Lung (tissue), 12 donors: ENCODE results near the gene PTPA. TPM values are rescaled to one million over a fixed set of nuclear protein-coding genes. Genes with fewer than 3 reads are reported as not detected.

Experiments
- ATAC-seq: fragments of 200-7000 bp; cut with Tn5 transposase; one replicate; pipeline ENCODE4 v1.9.1; 2020; ENCODE audit warnings: moderate number of reproducible peaks; ENCODE audit not compliant: insufficient read depth, low FRiP score
- DNase-seq, 3 donors: peaks; one replicate each; pipeline ENCODE4 v3.0.0-alpha.2; 2013 to 2017
- H3K27ac ChIP-seq, 2 donors: one replicate each; pipeline ENCODE4 v1.5.1; 2013; ENCODE audit warnings: mild to moderate bottlenecking in 2 of 2, moderate library complexity in 2 of 2, control low read depth in 1 of 2, inconsistent platforms in 1 of 2, low read depth in 1 of 2, low read length in 1 of 2
- H3K27me3 ChIP-seq, 3 donors: one replicate each; pipeline ENCODE4 v1.5.1; 2013; ENCODE audit warnings: low read length in 2 of 3; ENCODE audit not compliant: control insufficient read depth in 3 of 3, insufficient read depth in 3 of 3
- H3K36me3 ChIP-seq, 4 donors: one replicate each; pipeline ENCODE4 v1.5.1; 2013; ENCODE audit warnings: low read length in 4 of 4, mild to moderate bottlenecking in 1 of 4, moderate library complexity in 1 of 4; ENCODE audit not compliant: control insufficient read depth in 4 of 4, insufficient read depth in 4 of 4
- H3K4me1 ChIP-seq, 5 donors: one replicate each; pipeline ENCODE4 v1.5.1; 2013; ENCODE audit warnings: low read length in 5 of 5, mild to moderate bottlenecking in 2 of 5, moderate library complexity in 1 of 5; ENCODE audit not compliant: control insufficient read depth in 5 of 5, insufficient read depth in 5 of 5
- H3K4me3 ChIP-seq: one replicate; pipeline ENCODE4 v1.5.1; 2013; ENCODE audit warnings: mild to moderate bottlenecking, control low read depth, moderate library complexity
- H3K9ac ChIP-seq, 2 donors: one replicate each; pipeline ENCODE4 v1.5.1; 2013; ENCODE audit warnings: low read length in 2 of 2, control low read depth in 1 of 2; ENCODE audit not compliant: insufficient read depth in 1 of 2
- H3K9me3 ChIP-seq, 4 donors: one replicate each; pipeline ENCODE4 v1.5.1; 2013; ENCODE audit warnings: low read length in 3 of 4, mild to moderate bottlenecking in 1 of 4, moderate library complexity in 1 of 4; ENCODE audit not compliant: control insufficient read depth in 4 of 4, insufficient read depth in 3 of 4
- CTCF ChIP-seq: IDR thresholded peaks from 2 replicates; pipeline ENCODE4 v1.5.1; 2012; ENCODE audit warnings: mild to moderate bottlenecking; ENCODE audit errors: control extremely low read depth, extremely low read depth
- WGBS, 2 donors: extraction: QIAGEN DNeasy Blood & Tissue Kit; methylation state at CpG; one replicate each; pipeline ENCODE4 v1.1.7; 2013; 5-methylcytosine and 5-hydroxymethylcytosine counted together
- polyA plus RNA-seq, 2 donors: library from polyadenylated mRNA; stranded (reverse); fragments of 200-250 nt; gene quantifications; one replicate each; pipeline ENCODE4 v1.2.1, GENCODE V29; 2013
- total RNA-seq, 2 donors: library from RNA; depleted of rRNA in 1 of 2; stranded (reverse); fragments of >200 nt in 1 of 2; gene quantifications; one replicate each; pipeline ENCODE4 v1.2.1, GENCODE V29; 2014 to 2021
- donor health status: control.
- donor health status: control.
- donor health status: Bipolar disorder and iron deficiency.
- donor health status: healthy.
- donor health status: DM: yes; HTN: yes; CAD: no.

The PTPA gene
- total and polyA plus RNA-seq, 4 donors = 62.5 to 145 (median 116) TPM

GRCh38 chr9:129177443-129177790, 66.2 kb downstream of the PTPA start:
- peaks cover 0 to 3% (median 0%) of the 10 kb centered on the region in 4 donors for H3K36me3 ChIP-seq
- no peak overlapping the region for H3K9ac ChIP-seq
- H3K4me1 ChIP-seq = peaks cover 4 to 31% (median 5%) of the 10 kb centered on the region in 5 donors
- no peak for ATAC-seq
- no peak for TF ChIP-seq CTCF
- H3K27me3 ChIP-seq = no peaks in the 10 kb centered on the region
- 0% methylated on average over 23 to 56 of the region's 56 CpGs for WGBS, 2 donors
- no peak for DNase-seq
- peak overlapping the region; percentile 89 for H3K4me3 ChIP-seq
- no peaks in the 10 kb centered on the region for H3K9me3 ChIP-seq
- peak overlapping the region; percentile 90 to 95 for H3K27ac ChIP-seq

GRCh38 chr9:129177791-129178567, 66.8 kb downstream of the PTPA start, which contains the start of gene IER5L:
Gene IER5L (minus strand): TSS chr9:129178261. CDS start chr9:129178052, 209 bp downstream.
- TF ChIP-seq CTCF = no peak
- peaks cover 0 to 3% (median 0%) of the 10 kb centered on the region in 4 donors for H3K36me3 ChIP-seq
- DNase-seq = peak; percentile 97 to 98 (median 98)
- WGBS, 2 donors = 0 to 1% methylated on average over 88 to 90 of the region's 90 CpGs
- no peaks in the 10 kb centered on the region for H3K27me3 ChIP-seq
- peak within 1 kb of the TSS; percentile 89 for H3K4me3 ChIP-seq
- no peaks in the 10 kb centered on the region for H3K9me3 ChIP-seq
- H3K9ac ChIP-seq = peak within 1 kb of the TSS; percentile 48 to 71
- ATAC-seq = peak; percentile 79
- peaks cover 4 to 31% (median 5%) of the 10 kb centered on the region in 5 donors for H3K4me1 ChIP-seq
- peak within 1 kb of the TSS; percentile 94 to 95 for H3K27ac ChIP-seq

GRCh38 chr9:129178568-129179382, 67.6 kb downstream of the PTPA start:
- WGBS, 2 donors = 21 to 28% methylated on average over 43 to 45 of the region's 45 CpGs
- TF ChIP-seq CTCF = no peak
- Histone ChIP-seq H3K9me3 (no peaks in the 10 kb centered on the region), H3K27me3 (no peaks in the 10 kb centered on the region), H3K27ac (no peak overlapping the region), H3K4me1 (peaks cover 4 to 27% (median 4%) of the 10 kb centered on the region in 5 donors), H3K4me3 (peak overlapping the region; percentile 8), H3K9ac (no peak overlapping the region), H3K36me3 (peaks cover 0 to 3% (median 0%) of the 10 kb centered on the region in 4 donors)
- ATAC-seq (no peak), DNase-seq (peak; percentile 55 to 68 (median 56))
